Suprapubic skin (tissue), 4 donors: ENCODE results near the gene GIT2. TPM values are rescaled to one million over a fixed set of nuclear protein-coding genes. Genes with fewer than 3 reads are reported as not detected.
"Not testable (repeated sequence)": the region's sequence is repeated elsewhere in the genome, so short reads cannot be mapped to it uniquely, and the experiment has no call there.

Source experiments
- DNase-seq, 2 donors: peaks; one replicate each; pipeline ENCODE4 v3.0.0-alpha.2; 2019; ENCODE audit warnings: low spot score in 2 of 2
- H3K27ac ChIP-seq: fragments of 200-600 bp; sonication (generic); one replicate; pipeline ENCODE4 v1.5.1; 2019
- H3K27me3 ChIP-seq: fragments of 200-600 bp; sonication (generic); one replicate; pipeline ENCODE4 v1.5.1; 2019
- H3K36me3 ChIP-seq: fragments of 200-600 bp; sonication (generic); one replicate; pipeline ENCODE4 v1.5.1; 2019
- H3K4me1 ChIP-seq: fragments of 200-600 bp; sonication (generic); one replicate; pipeline ENCODE4 v1.5.1; 2019
- H3K4me3 ChIP-seq: fragments of 200-600 bp; sonication (generic); one replicate; pipeline ENCODE4 v1.5.1; 2019; ENCODE audit warnings: mild to moderate bottlenecking
- H3K9me3 ChIP-seq: fragments of 200-600 bp; sonication (generic); one replicate; pipeline ENCODE4 v1.5.1; 2019
- CTCF ChIP-seq, 2 donors: fragments of 200-600 bp in 1 of 2; fragments of 450-650 bp in 1 of 2; sonication (generic) in 1 of 2; IDR thresholded peaks; one replicate each; pipeline ENCODE4 v1.5.1; 2016 to 2019; ENCODE audit warnings: antibody characterized with exemption in 2 of 2, mild to moderate bottlenecking in 1 of 2, moderate library complexity in 1 of 2
- EP300 ChIP-seq: sonication (generic); formaldehyde crosslinking; IDR thresholded peaks from one replicate; pipeline ENCODE4 v1.6.1; 2017; ENCODE audit warnings: antibody characterized with exemption
- POLR2A ChIP-seq, 2 donors: fragments of 450-650 bp; IDR thresholded peaks; one replicate each; pipeline ENCODE4 v1.6.1; 2017; ENCODE audit warnings: antibody characterized with exemption in 2 of 2, mild to moderate bottlenecking in 2 of 2, moderate library complexity in 2 of 2
- POLR2AphosphoS5 ChIP-seq, 3 donors: sonication (generic); formaldehyde crosslinking; IDR thresholded peaks; one replicate each; pipeline ENCODE4 v1.6.1; 2017; ENCODE audit warnings: antibody characterized with exemption in 3 of 3
- WGBS: methylation state at CpG from one replicate; pipeline ENCODE4 v1.1.5; 2018; 5-methylcytosine and 5-hydroxymethylcytosine counted together
- total RNA-seq, 4 donors: library from RNA; depleted of rRNA; stranded (reverse); fragments of >200 nt; gene quantifications; one replicate each; pipeline ENCODE4 v1.1.0, GENCODE V29; 2016

GIT2 gene
- total RNA-seq, 4 donors from 2014 or later = 19.4 to 60.6 (median 35.0) TPM

- H3K4me1 ChIP-seq = peaks cover 5% of the 10 kb centered on the region
- H3K27me3 ChIP-seq = no peaks in the 10 kb centered on the region
- TF ChIP-seq POLR2AphosphoS5 (IDR thresholded peaks at IDR 0.05) = no peak
- TF ChIP-seq POLR2A (IDR thresholded peaks at IDR 0.05) = no peak
- TF ChIP-seq CTCF (IDR thresholded peaks at IDR 0.05) = no peak
- no peak for TF ChIP-seq EP300
- no peaks in the 10 kb centered on the region for H3K9me3 ChIP-seq
- no peak overlapping the region for H3K4me3 ChIP-seq
- peaks cover 82% of the 10 kb centered on the region for H3K36me3 ChIP-seq
- no peak overlapping the region for H3K27ac ChIP-seq
- no peak for DNase-seq
- 91% methylated on average over 8 of the region's 8 CpGs for WGBS
Measured at GRCh38 chr12:109987615-109988014, 8.6 kb downstream of the GIT2 start.

- 90% methylated on average over 16 of the region's 16 CpGs for WGBS
- not testable (repeated sequence) for H3K4me3 ChIP-seq, H3K27me3 ChIP-seq, DNase-seq, H3K27ac ChIP-seq, H3K4me1 ChIP-seq, H3K9me3 ChIP-seq
- peaks cover 94% of the 10 kb centered on the region for H3K36me3 ChIP-seq
Measured at GRCh38 chr12:109986236-109986635, 9.9 kb downstream of the GIT2 start.

- Histone ChIP-seq H3K4me1 (no peaks in the 10 kb centered on the region), H3K27me3 (no peaks in the 10 kb centered on the region), H3K4me3 (no peak overlapping the region), H3K36me3 (peaks cover 98% of the 10 kb centered on the region), H3K27ac (no peak overlapping the region), H3K9me3 (no peaks in the 10 kb centered on the region)
- WGBS = 95% methylated on average over 8 of the region's 8 CpGs
- no peak for DNase-seq
- TF ChIP-seq POLR2AphosphoS5 (IDR thresholded peaks at IDR 0.05) (no peak), POLR2A (IDR thresholded peaks at IDR 0.05) (no peak), EP300 (no peak), CTCF (IDR thresholded peaks at IDR 0.05) (no peak)
Measured at GRCh38 chr12:109983432-109984142, 12.6 kb downstream of the GIT2 start.

- H3K27ac ChIP-seq = no peak overlapping the region
- TF ChIP-seq CTCF (IDR thresholded peaks at IDR 0.05) (no peak), EP300 (no peak), POLR2AphosphoS5 (IDR thresholded peaks at IDR 0.05) (no peak), POLR2A (IDR thresholded peaks at IDR 0.05) (no peak)
- no peak overlapping the region for H3K4me3 ChIP-seq
- H3K9me3 ChIP-seq = no peaks in the 10 kb centered on the region
- no peak for DNase-seq
- peaks cover 98% of the 10 kb centered on the region for H3K36me3 ChIP-seq
- no peaks in the 10 kb centered on the region for H3K27me3 ChIP-seq
- no peaks in the 10 kb centered on the region for H3K4me1 ChIP-seq
Measured at GRCh38 chr12:109982210-109982609, 14.0 kb downstream of the GIT2 start.

GRCh38 chr12:109981311-109981710, 14.9 kb downstream of the GIT2 start:
- no peak for DNase-seq
- 93% methylated on average over 5 of the region's 5 CpGs for WGBS
- peaks cover 98% of the 10 kb centered on the region for H3K36me3 ChIP-seq
- H3K4me3 ChIP-seq = no peak overlapping the region
- TF ChIP-seq POLR2AphosphoS5 (IDR thresholded peaks at IDR 0.05) (no peak), POLR2A (IDR thresholded peaks at IDR 0.05) (no peak), EP300 (no peak), CTCF (IDR thresholded peaks at IDR 0.05) (no peak)
- H3K27ac ChIP-seq = no peak overlapping the region
- H3K9me3 ChIP-seq = no peaks in the 10 kb centered on the region
- H3K4me1 ChIP-seq = no peaks in the 10 kb centered on the region
- no peaks in the 10 kb centered on the region for H3K27me3 ChIP-seq

GRCh38 chr12:109972821-109973220, 23.3 kb downstream of the GIT2 start:
- H3K4me3 ChIP-seq = no peak overlapping the region
- H3K9me3 ChIP-seq = no peaks in the 10 kb centered on the region
- no peaks in the 10 kb centered on the region for H3K27me3 ChIP-seq
- WGBS = 96% methylated on average over 4 of the region's 4 CpGs
- H3K27ac ChIP-seq = no peak overlapping the region
- peaks cover 90% of the 10 kb centered on the region for H3K36me3 ChIP-seq
- no peak for TF ChIP-seq CTCF (IDR thresholded peaks at IDR 0.05)
- no peak for TF ChIP-seq POLR2A (IDR thresholded peaks at IDR 0.05)
- no peak for TF ChIP-seq POLR2AphosphoS5 (IDR thresholded peaks at IDR 0.05)
- no peak for TF ChIP-seq EP300
- DNase-seq = no peak
- no peaks in the 10 kb centered on the region for H3K4me1 ChIP-seq
